GM18502 (cell line): ENCODE measurements around the gene CPNE1.

Experiments
- ATAC-seq: cut with Tn5 transposase; IDR thresholded peaks from one replicate; pipeline ENCODE4 v1.9.1; 2021; ENCODE audit warnings: mild to moderate bottlenecking; ENCODE audit not compliant: unreplicated experiment, poor library complexity

CPNE1 gene

GRCh38 chr20:35601990-35602389 is 62.7 kb downstream of the CPNE1 start:
- ATAC-seq = no peak

- ATAC-seq = no peak
Observed at GRCh38 chr20:35600993-35601973, 63.4 kb downstream of the CPNE1 start.

- no peak for ATAC-seq
Observed at GRCh38 chr20:35600176-35600992, 64.3 kb downstream of the CPNE1 start.

GRCh38 chr20:35599776-35600120 is 65.0 kb downstream of the CPNE1 start:
- no peak for ATAC-seq

- ATAC-seq = no peak
Observed at GRCh38 chr20:35598899-35599775, 65.6 kb downstream of the CPNE1 start.

- ATAC-seq = no peak
Observed at GRCh38 chr20:35598476-35598875, 66.2 kb downstream of the CPNE1 start.

GRCh38 chr20:35597186-35597585 is 67.5 kb downstream of the CPNE1 start:
- no peak for ATAC-seq

GRCh38 chr20:35595901-35596300 is 68.8 kb downstream of the CPNE1 start:
- ATAC-seq = no peak

GRCh38 chr20:35595456-35595855 is 69.2 kb downstream of the CPNE1 start:
- no peak for ATAC-seq

- no peak for ATAC-seq
Observed at GRCh38 chr20:35592339-35592974, 72.2 kb downstream of the CPNE1 start.

- no peak for ATAC-seq
Observed at GRCh38 chr20:35588397-35588796, 76.3 kb downstream of the CPNE1 start.

- ATAC-seq = no peak
Observed at GRCh38 chr20:35587436-35587835, 77.3 kb downstream of the CPNE1 start.

- no peak for ATAC-seq
Observed at GRCh38 chr20:35586751-35587425, 77.8 kb downstream of the CPNE1 start.

- no peak for ATAC-seq
Observed at GRCh38 chr20:35583636-35584560, 80.8 kb downstream of the CPNE1 start.

GRCh38 chr20:35582741-35583404 is 81.8 kb downstream of the CPNE1 start:
- no peak for ATAC-seq

- ATAC-seq = no peak
Observed at GRCh38 chr20:35582131-35582530, 82.6 kb downstream of the CPNE1 start.

- ATAC-seq = no peak
Observed at GRCh38 chr20:35579196-35579595, 85.5 kb downstream of the CPNE1 start.

- ATAC-seq = no peak
Observed at GRCh38 chr20:35578469-35578868, 86.2 kb downstream of the CPNE1 start.
